Astrocyte (in vitro differentiated cells and primary cell): Measurements from ENCODE around the gene MYB. TPM values are rescaled to one million over a fixed set of nuclear protein-coding genes. Genes with fewer than 3 reads are reported as not detected.

ENCODE experiments used
- DNase-seq: peaks from one replicate; pipeline ENCODE4 v3.0.0-alpha.2; 2010; ENCODE audit warnings: low read depth
- FAIRE-seq: peaks from 2 replicates; lab custom pipeline; 2011; peaks lifted over from hg19 to GRCh38; lab: Jason Lieb, UNC
- H2AFZ ChIP-seq: 2 replicates; pipeline ENCODE4 v1.6.0; 2012; ENCODE audit warnings: low read depth, low read length, inconsistent platforms
- H3K27ac ChIP-seq: 2 replicates; pipeline ENCODE4 v1.5.1; 2011; ENCODE audit warnings: low read depth, low read length, inconsistent platforms
- H3K27me3 ChIP-seq: 2 replicates; pipeline ENCODE4 v1.6.0; 2011; ENCODE audit warnings: low read length, inconsistent platforms; ENCODE audit not compliant: insufficient read depth
- H3K36me3 ChIP-seq: 2 replicates; pipeline ENCODE4 v1.5.1; 2011; ENCODE audit warnings: low read length, inconsistent platforms; ENCODE audit not compliant: insufficient read depth
- H3K4me1 ChIP-seq: 2 replicates; pipeline ENCODE4 v1.5.1; 2011; ENCODE audit warnings: low read length, inconsistent platforms; ENCODE audit not compliant: insufficient read depth
- H3K4me2 ChIP-seq: 2 replicates; pipeline ENCODE4 v1.6.0; 2012; ENCODE audit warnings: low read length, inconsistent platforms
- H3K4me3 ChIP-seq: 2 replicates; pipeline ENCODE4 v1.5.1; 2011; ENCODE audit warnings: low read depth, mild to moderate bottlenecking, low read length, inconsistent platforms; ENCODE audit not compliant: insufficient read depth
- H3K79me2 ChIP-seq: 2 replicates; pipeline ENCODE4 v1.6.0; 2012; ENCODE audit warnings: mild to moderate bottlenecking, low read length, inconsistent platforms; ENCODE audit not compliant: insufficient read depth
- H3K9ac ChIP-seq: 2 replicates; pipeline ENCODE4 v1.6.0; 2012; ENCODE audit warnings: mild to moderate bottlenecking, low read length, inconsistent platforms
- H3K9me3 ChIP-seq: 2 replicates; pipeline ENCODE4 v1.5.1; 2012; ENCODE audit warnings: low read depth, mild to moderate bottlenecking, low read length, inconsistent platforms; ENCODE audit not compliant: insufficient read depth
- H4K20me1 ChIP-seq: 2 replicates; pipeline ENCODE4 v1.6.0; 2012; ENCODE audit warnings: low read length, inconsistent platforms; ENCODE audit not compliant: insufficient read depth
- H3K27ac Mint-ChIP-seq: one replicate; pipeline ENCODE4 v1.8.0; 2021; ENCODE audit warnings: mild to moderate bottlenecking, mixed read lengths; ENCODE audit not compliant: unreplicated experiment
- H3K27me3 Mint-ChIP-seq: one replicate; pipeline ENCODE4 v1.8.0; 2021; ENCODE audit warnings: low read depth, mixed read lengths; ENCODE audit not compliant: unreplicated experiment
- H3K36me3 Mint-ChIP-seq: one replicate; pipeline ENCODE4 v1.8.0; 2021; ENCODE audit warnings: low read depth, mixed read lengths; ENCODE audit not compliant: unreplicated experiment
- H3K4me1 Mint-ChIP-seq: one replicate; pipeline ENCODE4 v1.8.0; 2021; ENCODE audit warnings: low read depth, mixed read lengths; ENCODE audit not compliant: unreplicated experiment
- H3K4me3 Mint-ChIP-seq: one replicate; pipeline ENCODE4 v1.8.0; 2021; ENCODE audit warnings: mild to moderate bottlenecking, moderate library complexity, mixed read lengths; ENCODE audit not compliant: unreplicated experiment
- H3K9me3 Mint-ChIP-seq: one replicate; pipeline ENCODE4 v1.8.0; 2021; ENCODE audit warnings: mild to moderate bottlenecking, mixed read lengths; ENCODE audit not compliant: unreplicated experiment
- CTCF ChIP-seq: IDR thresholded peaks from 2 replicates; pipeline ENCODE4 v1.5.1; 2011; ENCODE audit warnings: low read depth, mild to moderate bottlenecking, inconsistent platforms, low read length, moderate library complexity; ENCODE audit not compliant: insufficient read depth
- EZH2 ChIP-seq: IDR thresholded peaks from 2 replicates; pipeline ENCODE4 v1.6.1; 2012; ENCODE audit warnings: mild to moderate bottlenecking, low read length, inconsistent platforms; ENCODE audit not compliant: insufficient read depth
- total RNA-seq: library from RNA; stranded (reverse); gene quantifications from 2 replicates; pipeline ENCODE4 v1.2.1, GENCODE V29; 2021

MYB gene
- total RNA-seq, 1 donor from 2014 or later: not detected

- Histone ChIP-seq H3K9ac (peak overlapping the region; percentile 79), H3K4me3 (peak overlapping the region; percentile 75), H2AFZ (peak overlapping the region; percentile 96), H3K79me2 (no peaks in the 10 kb centered on the region), H4K20me1 (no peaks in the 10 kb centered on the region), H3K9me3 (no peaks in the 10 kb centered on the region), H3K4me1 (peaks cover 14% of the 10 kb centered on the region), H3K4me2 (peak overlapping the region; percentile 99), H3K27ac (no peak overlapping the region), H3K27me3 (no peaks in the 10 kb centered on the region), H3K36me3 (no peaks in the 10 kb centered on the region)
- Mint-ChIP-seq H3K9me3 (peaks cover 3% of the 10 kb centered on the region), H3K4me3 (peak overlapping the region; percentile 79), H3K4me1 (peaks cover 4% of the 10 kb centered on the region), H3K27ac (no peak overlapping the region), H3K36me3 (no peaks in the 10 kb centered on the region), H3K27me3 (peaks cover 33% of the 10 kb centered on the region)
- TF ChIP-seq CTCF (no peak), EZH2 (no peak)
- FAIRE-seq: no peak
- DNase-seq: no peak
Measured at GRCh38 chr6:135181333-135182070, 394 bp downstream of the MYB start.

DNA sequence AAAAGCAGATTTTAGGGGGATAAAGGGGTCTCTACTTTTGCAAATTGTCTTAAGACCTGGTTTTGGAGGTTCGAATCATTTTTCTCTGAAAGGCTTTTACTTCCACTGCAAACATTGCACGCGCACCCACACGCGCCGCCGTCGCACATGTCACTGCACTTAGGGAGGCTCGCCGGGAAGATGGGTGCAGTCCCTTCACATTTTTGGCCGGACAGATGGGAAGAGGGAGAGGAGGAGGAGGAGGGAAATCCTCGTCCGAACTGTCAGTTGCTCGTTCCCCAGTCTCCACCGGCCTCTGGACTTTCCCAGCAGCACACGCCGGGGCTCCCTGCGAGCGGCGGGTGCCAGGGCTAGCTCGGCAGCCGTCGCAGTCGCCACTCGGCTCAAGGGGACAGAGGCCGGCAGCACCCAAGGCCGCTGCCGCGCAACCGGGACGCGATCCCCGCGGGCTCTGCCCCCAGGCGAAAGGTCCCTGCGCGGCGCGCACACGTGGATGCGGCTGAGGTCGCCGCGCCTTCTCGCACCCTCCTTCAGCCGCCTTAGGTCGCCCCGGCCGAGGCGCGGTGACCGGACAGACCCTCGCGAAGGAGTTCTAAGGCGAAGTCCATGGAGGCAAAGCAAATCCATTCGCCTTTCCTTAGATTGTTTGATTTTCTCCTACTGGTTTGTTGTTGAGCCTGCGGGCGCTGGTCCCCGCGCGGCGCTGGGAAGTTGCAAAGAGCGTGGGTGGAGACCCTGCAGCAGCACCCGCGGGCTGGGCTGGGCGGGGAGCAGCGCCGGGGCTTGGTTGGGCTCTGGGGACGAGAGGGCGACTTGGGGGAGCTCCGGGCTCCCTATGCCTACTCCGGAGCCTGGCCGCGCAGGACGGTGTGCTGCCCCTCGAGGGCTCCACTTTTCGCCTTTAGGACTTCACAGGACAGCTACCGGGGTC, 1.2 kb downstream of the MYB start:
- H3K27me3 ChIP-seq: no peaks in the 10 kb centered on the region
- DNase-seq: no peak

More for the DNA sequence above, 1.2 kb downstream of the MYB start:
- Mint-ChIP-seq H3K9me3 (no peaks in the 10 kb centered on the region), H3K36me3 (no peaks in the 10 kb centered on the region), H3K4me1 (peaks cover 4% of the 10 kb centered on the region), H3K27ac (no peak overlapping the region), H3K27me3 (peaks cover 30% of the 10 kb centered on the region), H3K4me3 (peak overlapping the region; percentile 79)
- peaks cover 14% of the 10 kb centered on the region for H3K4me1 ChIP-seq
- no peak for FAIRE-seq
- no peaks in the 10 kb centered on the region for H4K20me1 ChIP-seq
- TF ChIP-seq EZH2 (no peak), CTCF (no peak)
- H3K4me3 ChIP-seq: peak overlapping the region; percentile 75
- H3K27ac ChIP-seq: no peak overlapping the region
- peak overlapping the region; percentile 99 for H3K4me2 ChIP-seq
- H3K36me3 ChIP-seq: no peaks in the 10 kb centered on the region
- H3K9me3 ChIP-seq: no peaks in the 10 kb centered on the region
- peak overlapping the region; percentile 96 for H2AFZ ChIP-seq
- peak overlapping the region; percentile 79 for H3K9ac ChIP-seq
- H3K79me2 ChIP-seq: no peaks in the 10 kb centered on the region
